Esophagus (tissue), 2 donors: Measurements from ENCODE around the gene BCDIN3D. TPM values are rescaled to one million over a fixed set of nuclear protein-coding genes. Genes with fewer than 3 reads are reported as not detected.

Experiments used
- H3K27ac ChIP-seq, 2 donors: one replicate each; pipeline ENCODE4 v1.5.1; 2013; ENCODE audit warnings: low read depth in 2 of 2, mild to moderate bottlenecking in 2 of 2, inconsistent platforms in 1 of 2, low read length in 1 of 2, moderate library complexity in 1 of 2
- H3K27me3 ChIP-seq, 2 donors: one replicate each; pipeline ENCODE4 v1.6.1; 2013; ENCODE audit warnings: low read length in 2 of 2, control low read depth in 1 of 2, mild to moderate bottlenecking in 1 of 2; ENCODE audit not compliant: insufficient read depth in 2 of 2, control insufficient read depth in 1 of 2
- H3K36me3 ChIP-seq, 2 donors: one replicate each; pipeline ENCODE4 v1.6.1; 2013; ENCODE audit warnings: low read length in 1 of 2; ENCODE audit not compliant: control insufficient read depth in 2 of 2, insufficient read depth in 2 of 2
- H3K4me1 ChIP-seq, 2 donors: one replicate each; pipeline ENCODE4 v1.6.1; 2013; ENCODE audit warnings: low read length in 1 of 2; ENCODE audit not compliant: control insufficient read depth in 2 of 2, insufficient read depth in 2 of 2
- H3K4me3 ChIP-seq, 2 donors: one replicate each; pipeline ENCODE4 v1.5.1; 2013; ENCODE audit warnings: low read length in 2 of 2, mild to moderate bottlenecking in 2 of 2, low read depth in 1 of 2, moderate library complexity in 1 of 2
- H3K9me3 ChIP-seq, 2 donors: one replicate each; pipeline ENCODE4 v1.6.1; 2013; ENCODE audit warnings: mild to moderate bottlenecking in 2 of 2, low read depth in 1 of 2, low read length in 1 of 2, moderate library complexity in 1 of 2; ENCODE audit not compliant: control insufficient read depth in 2 of 2, insufficient read depth in 1 of 2
- WGBS, 2 donors: extraction: QIAGEN DNeasy Blood & Tissue Kit; methylation state at CpG; one replicate each; pipeline ENCODE4 v1.1.7; 2013; 5-methylcytosine and 5-hydroxymethylcytosine counted together
- polyA plus RNA-seq, 2 donors: library from polyadenylated mRNA; stranded (reverse); fragments of 200-250 nt; gene quantifications; one replicate each; pipeline ENCODE4 v1.2.3, GENCODE V29; 2013
- donor health status: healthy with polysubstance abuse.
- donor health status: Bipolar disorder and iron deficiency.

BCDIN3D gene
- polyA plus RNA-seq, 2 donors: 2.3 to 2.6 TPM

DNA sequence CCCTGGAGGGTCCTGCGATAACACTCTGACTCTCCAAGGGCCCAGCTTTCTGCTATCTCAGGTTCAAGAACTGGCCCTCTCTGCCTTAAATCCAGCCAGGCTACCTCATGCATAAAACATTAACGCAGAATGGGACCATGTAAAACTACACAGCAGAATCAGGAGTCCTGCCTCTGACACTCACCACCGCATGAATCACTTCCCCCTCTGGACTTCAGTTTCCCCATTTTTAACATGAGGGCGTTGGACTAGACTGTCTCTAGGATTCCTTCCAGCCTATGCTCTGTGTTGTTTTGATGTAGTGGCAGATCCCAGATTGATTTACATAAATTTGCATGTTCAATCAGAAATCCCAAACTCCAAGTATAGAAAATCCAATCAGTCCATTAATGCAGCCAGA is 18.0 kb downstream of the BCDIN3D start:
- Histone ChIP-seq H3K27me3 (no peaks in the 10 kb centered on the region), H3K9me3 (no peaks in the 10 kb centered on the region), H3K36me3 (no peaks in the 10 kb centered on the region), H3K27ac (peak overlapping the region in 1 of 2 donors; percentile 24), H3K4me1 (peaks cover 2 to 15% of the 10 kb centered on the region in 2 donors), H3K4me3 (no peak overlapping the region)
- 51 to 66% methylated on average over 4 of the region's 4 CpGs for WGBS, 2 donors

DNA sequence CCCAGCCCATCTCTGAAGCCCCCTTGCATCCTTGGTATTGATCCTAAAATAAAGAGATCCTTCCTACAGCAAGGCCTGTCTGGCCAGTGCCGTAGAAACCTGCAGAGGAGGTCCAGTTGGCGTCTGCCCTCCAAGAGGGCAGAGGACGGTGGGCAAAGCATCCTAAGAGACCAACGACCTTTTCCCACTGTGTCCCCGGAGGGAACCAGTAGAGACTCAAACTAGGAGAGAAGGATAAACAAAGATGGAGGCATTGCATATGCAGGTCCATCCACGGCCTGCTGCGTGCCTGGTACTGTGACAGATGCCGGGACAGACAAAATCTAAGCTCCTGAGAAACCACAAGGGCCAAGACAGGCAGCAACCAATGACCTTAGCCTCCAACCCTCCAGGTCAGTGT is 18.5 kb downstream of the BCDIN3D start:
- Histone ChIP-seq H3K36me3 (no peaks in the 10 kb centered on the region), H3K4me3 (no peak overlapping the region), H3K9me3 (no peaks in the 10 kb centered on the region), H3K27me3 (no peaks in the 10 kb centered on the region), H3K4me1 (peaks cover 2 to 15% of the 10 kb centered on the region in 2 donors), H3K27ac (peak overlapping the region in 1 of 2 donors; percentile 24)
- 83 to 88% methylated on average over 8 of the region's 8 CpGs for whole genome bisulfite sequencing, 2 donors

DNA sequence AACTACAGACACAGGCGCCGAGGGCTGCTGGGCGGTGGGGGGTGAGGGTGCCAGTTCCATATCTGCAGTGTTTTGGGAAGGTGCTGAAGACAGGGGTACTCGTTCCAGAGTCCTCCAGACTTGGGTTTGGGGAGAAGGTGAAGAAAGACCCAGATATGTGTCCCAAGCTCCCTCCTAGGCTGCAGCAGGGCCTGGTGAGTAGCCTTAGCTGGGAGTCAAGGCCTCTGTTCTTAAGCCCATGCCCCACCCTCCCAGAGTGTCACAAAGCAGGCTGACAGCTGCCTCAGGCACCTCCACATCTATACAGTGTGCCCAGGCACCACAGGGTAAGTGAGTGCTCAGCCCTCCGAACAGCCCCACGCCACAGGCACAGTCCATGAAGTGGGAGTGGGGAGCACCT is 19.0 kb downstream of the BCDIN3D start:
- WGBS, 2 donors: 75 to 86% methylated on average over 6 of the region's 6 CpGs
- no peaks in the 10 kb centered on the region for H3K36me3 ChIP-seq
- H3K4me1 ChIP-seq: peaks cover 2 to 13% of the 10 kb centered on the region in 2 donors
- H3K27ac ChIP-seq: no peak overlapping the region
- H3K4me3 ChIP-seq: no peak overlapping the region
- H3K27me3 ChIP-seq: no peaks in the 10 kb centered on the region
- H3K9me3 ChIP-seq: no peaks in the 10 kb centered on the region

DNA sequence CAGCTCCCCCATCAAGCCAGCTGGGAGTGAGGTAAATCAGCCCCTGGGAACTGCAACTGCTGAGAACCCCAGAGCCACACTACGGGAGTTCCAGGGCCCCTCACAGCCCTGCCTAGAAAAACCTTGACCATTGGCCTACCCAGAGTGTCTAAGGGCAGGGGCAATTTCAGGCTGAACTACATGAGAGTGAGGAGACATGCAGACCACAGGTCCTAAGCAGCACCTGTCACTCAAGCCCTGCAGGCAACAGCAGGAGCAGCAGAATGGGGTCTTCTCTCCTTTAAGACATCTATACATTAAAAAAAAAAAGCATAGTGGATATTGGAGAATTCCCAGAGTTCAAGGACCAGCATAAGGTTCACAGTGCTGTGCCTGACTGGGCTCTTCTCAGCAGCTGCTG is 19.6 kb downstream of the BCDIN3D start:
- Histone ChIP-seq H3K36me3 (no peaks in the 10 kb centered on the region), H3K4me1 (peaks cover 2 to 10% of the 10 kb centered on the region in 2 donors), H3K27me3 (no peaks in the 10 kb centered on the region), H3K27ac (no peak overlapping the region), H3K4me3 (no peak overlapping the region), H3K9me3 (no peaks in the 10 kb centered on the region)
- WGBS, 2 donors: 71 to 78% methylated on average over 1 of the region's 1 CpG

DNA sequence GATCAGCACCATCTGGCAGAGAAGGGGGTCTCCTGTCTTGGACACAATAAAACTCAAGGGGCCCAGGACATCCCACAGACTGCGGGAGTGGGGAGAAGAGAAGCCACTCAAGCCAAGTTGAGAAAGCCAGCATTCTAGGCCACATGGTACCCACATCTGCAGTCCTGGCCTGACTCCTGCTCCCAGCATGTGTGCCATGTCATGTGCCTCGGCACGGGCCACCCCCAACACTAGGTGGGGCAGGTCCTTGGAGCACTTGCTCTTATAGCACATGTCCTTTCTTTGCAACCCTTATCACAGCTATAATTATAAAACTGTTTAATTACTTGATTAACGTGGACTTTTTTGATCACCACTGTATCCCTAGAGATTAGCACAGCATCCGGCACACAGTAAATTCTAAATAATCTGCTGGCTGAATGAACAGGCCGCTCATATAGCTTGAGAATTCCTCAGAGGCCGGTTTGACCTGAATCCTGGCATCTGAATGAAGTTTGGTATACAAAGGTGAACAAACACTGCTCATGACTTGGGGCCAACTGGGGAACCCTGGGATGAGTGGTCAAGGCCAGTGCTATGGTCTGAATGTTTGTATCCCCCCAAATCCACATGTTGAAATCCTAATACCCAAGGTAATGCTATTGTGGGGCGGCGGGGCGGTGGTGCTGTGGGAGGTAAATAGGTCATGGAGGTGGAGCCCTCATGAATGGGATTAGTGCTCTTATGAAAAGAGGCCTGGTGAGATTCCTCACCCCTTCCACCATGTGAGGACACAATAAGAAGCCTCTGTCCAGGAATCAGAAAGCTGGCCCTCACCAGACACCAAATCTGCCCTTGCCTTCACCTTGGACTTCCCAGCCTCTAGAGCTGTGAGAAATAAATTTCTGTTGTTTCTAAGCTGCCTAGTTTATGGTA is 21.3 kb downstream of the BCDIN3D start:
- Histone ChIP-seq H3K27ac (peak overlapping the region in 1 of 2 donors; percentile 16), H3K9me3 (no peaks in the 10 kb centered on the region), H3K4me3 (no peak overlapping the region), H3K36me3 (no peaks in the 10 kb centered on the region), H3K27me3 (no peaks in the 10 kb centered on the region), H3K4me1 (peaks cover 2 to 6% of the 10 kb centered on the region in 2 donors)
- WGBS, 2 donors: 69 to 74% methylated on average over 10 of the region's 10 CpGs

DNA sequence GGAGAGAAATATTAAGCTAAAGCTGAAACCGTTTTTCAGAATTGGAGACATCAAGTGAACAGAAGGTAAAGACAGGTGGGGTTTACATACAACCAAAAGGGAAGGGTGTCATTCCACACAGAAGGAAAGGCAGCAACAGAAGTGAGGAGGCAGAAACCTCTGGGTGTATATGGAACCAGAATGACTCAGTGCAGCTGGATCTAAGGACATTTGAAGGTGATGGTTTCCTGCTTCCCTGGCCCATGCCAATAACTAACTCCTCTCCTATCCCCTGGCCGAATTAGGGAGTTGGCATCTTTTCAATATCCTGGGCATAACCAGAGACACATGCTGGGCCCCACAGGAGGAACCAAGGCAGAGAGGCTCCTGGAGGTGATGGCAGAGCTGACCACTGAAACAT is 23.1 kb downstream of the BCDIN3D start:
- Histone ChIP-seq H3K27me3 (no peaks in the 10 kb centered on the region), H3K4me1 (peaks cover 0 to 6% of the 10 kb centered on the region in 2 donors), H3K9me3 (no peaks in the 10 kb centered on the region), H3K4me3 (no peak overlapping the region), H3K36me3 (no peaks in the 10 kb centered on the region), H3K27ac (no peak overlapping the region)
- 51 to 58% methylated on average over 2 of the region's 2 CpGs for WGBS, 2 donors

DNA sequence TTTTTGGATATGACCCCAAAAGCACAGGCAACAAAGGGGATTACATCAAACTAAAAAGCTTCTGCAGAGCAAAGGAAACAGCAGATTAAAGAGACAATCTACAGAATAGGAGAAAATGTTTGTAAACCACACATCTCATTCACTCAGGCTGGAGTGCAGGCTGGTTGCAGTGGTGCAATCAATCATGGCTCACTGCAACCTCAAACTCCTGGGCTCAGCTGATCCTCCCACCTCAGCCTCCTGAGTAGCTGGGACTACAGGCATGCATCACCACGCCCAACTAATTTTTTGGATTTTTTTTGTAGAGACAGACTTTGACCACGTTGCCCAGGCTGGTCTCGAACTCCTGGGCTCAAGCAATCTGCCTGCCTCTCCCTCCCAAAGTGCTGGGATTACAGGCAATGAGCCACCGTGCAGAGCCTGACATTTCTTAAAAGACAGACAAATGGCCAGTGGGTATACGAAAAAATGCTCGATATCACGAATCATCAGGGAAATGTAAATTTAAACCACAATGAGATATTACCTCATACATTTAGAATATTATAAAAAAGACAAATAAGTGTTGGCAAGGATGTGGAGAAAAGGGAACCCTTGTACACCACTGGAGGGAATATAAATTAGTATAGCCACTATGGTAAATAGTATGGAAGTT is 24.5 kb downstream of the BCDIN3D start:
- Histone ChIP-seq H3K27ac (no peak overlapping the region), H3K27me3 (no peaks in the 10 kb centered on the region), H3K36me3 (no peaks in the 10 kb centered on the region), H3K9me3 (no peaks in the 10 kb centered on the region), H3K4me1 (peaks cover 0 to 3% of the 10 kb centered on the region in 2 donors), H3K4me3 (no peak overlapping the region)
- WGBS, 2 donors: 64 to 72% methylated on average over 7 of the region's 7 CpGs

DNA sequence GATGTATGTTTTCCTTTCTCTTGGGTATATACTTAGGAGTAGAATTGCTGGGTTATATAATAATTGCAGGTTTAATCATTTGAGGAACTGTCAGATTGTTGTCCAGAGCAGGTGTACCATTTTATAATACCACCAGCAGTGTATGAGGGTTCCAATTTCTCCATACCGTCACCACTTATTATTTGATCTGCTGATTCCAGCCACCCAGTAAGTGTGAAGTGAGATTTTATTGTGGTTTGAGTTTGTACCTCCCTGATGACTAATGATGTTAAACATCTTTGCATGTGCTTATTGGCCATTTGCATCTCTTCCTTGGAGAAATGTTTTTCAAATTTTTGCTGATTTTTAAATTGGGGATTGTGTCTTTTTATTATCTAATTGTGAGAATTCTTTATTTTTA is 29.8 kb downstream of the BCDIN3D start:
- H3K27ac ChIP-seq: no peak overlapping the region
- no peaks in the 10 kb centered on the region for H3K36me3 ChIP-seq
- H3K9me3 ChIP-seq: no peaks in the 10 kb centered on the region
- peaks cover 0 to 5% of the 10 kb centered on the region in 2 donors for H3K4me1 ChIP-seq
- WGBS, 2 donors: 74 to 79% methylated on average over 1 of the region's 1 CpG
- no peaks in the 10 kb centered on the region for H3K27me3 ChIP-seq
- H3K4me3 ChIP-seq: no peak overlapping the region

DNA sequence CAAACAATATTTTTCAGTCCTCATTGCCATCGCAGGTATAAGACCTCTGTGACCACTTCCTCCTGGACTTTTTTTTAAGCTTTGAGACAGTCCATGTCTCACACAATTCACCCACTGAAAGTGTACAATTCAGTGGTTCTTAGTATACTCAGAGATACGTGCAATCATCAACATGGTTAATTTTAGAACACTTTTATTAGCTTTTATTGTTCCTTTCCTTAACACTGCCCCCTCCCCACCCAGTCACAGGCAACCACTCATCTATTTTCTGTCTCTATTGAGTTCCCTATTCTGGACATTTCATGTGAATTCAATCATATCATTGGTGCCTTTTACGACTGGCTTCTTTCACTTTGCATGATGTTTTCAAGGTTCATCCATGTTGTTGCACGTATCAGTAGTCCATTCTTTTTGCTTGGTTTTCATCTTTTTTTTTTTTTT is 30.9 kb downstream of the BCDIN3D start:
- no peak overlapping the region for H3K27ac ChIP-seq
- H3K9me3 ChIP-seq: no peaks in the 10 kb centered on the region
- WGBS, 2 donors: 82 to 86% methylated on average over 4 of the region's 4 CpGs
- no peaks in the 10 kb centered on the region for H3K27me3 ChIP-seq
- H3K4me1 ChIP-seq: peaks cover 0 to 5% of the 10 kb centered on the region in 2 donors
- no peaks in the 10 kb centered on the region for H3K36me3 ChIP-seq
- no peak overlapping the region for H3K4me3 ChIP-seq
